GM19468 (cell line): ENCODE data around the gene CDC37L1.
A peak's percentile ranks its signal among the peaks of the same experiment; 100 is the strongest.

Source experiments
- ATAC-seq: cut with Tn5 transposase; IDR thresholded peaks from one replicate; pipeline ENCODE4 v1.9.1; 2021; ENCODE audit warnings: mild to moderate bottlenecking, moderate library complexity, moderate number of reproducible peaks; ENCODE audit not compliant: unreplicated experiment; ENCODE audit errors: extremely low read depth

Gene CDC37L1

GRCh38 chr9:4667681-4668080, 11.7 kb upstream of the CDC37L1 start:
- no peak for ATAC-seq

DNA sequence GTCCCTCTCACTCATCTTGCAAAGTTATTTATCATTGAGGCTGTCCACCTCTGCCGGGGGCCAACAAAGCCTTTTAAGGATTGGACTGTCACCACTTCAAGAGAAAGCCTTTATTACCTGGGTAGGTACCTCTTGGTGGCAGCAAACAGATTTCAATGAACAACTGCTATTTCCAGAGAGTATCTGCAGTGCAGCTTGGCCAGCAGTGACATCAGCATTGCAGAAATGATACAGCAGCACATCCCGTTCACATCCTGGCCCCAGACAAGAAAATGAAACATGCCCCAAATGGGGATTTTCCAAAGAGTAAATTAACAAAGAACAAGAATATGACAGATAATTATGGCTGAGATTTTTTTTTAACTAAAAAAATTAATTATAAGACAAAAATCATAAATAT, 10.8 kb upstream of the CDC37L1 start:
- ATAC-seq = no peak

- ATAC-seq = no peak
Observed at GRCh38 chr9:4669890-4670289, 9.5 kb upstream of the CDC37L1 start.

DNA sequence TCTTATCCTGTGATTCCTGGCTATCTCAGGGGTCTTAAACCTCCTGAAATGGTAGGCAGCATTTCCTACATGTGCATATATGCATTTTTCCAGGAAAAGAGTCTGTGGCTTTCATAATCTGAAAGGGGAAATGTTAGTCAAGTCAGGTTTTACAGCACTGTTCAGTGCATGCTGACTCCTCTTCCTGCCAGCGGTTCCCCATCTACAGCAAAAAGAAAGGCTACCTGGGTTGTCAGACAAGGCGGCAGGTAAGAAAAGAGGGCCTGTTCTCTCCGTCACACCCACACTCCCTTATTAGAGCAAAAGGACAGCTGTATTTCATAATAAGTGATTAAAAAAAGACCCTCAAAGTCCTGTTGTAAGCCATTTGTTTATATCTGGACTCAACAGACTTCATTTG, 8.8 kb upstream of the CDC37L1 start:
- no peak for ATAC-seq

- no peak for ATAC-seq
Observed at GRCh38 chr9:4671737-4672136, 7.6 kb upstream of the CDC37L1 start.

DNA sequence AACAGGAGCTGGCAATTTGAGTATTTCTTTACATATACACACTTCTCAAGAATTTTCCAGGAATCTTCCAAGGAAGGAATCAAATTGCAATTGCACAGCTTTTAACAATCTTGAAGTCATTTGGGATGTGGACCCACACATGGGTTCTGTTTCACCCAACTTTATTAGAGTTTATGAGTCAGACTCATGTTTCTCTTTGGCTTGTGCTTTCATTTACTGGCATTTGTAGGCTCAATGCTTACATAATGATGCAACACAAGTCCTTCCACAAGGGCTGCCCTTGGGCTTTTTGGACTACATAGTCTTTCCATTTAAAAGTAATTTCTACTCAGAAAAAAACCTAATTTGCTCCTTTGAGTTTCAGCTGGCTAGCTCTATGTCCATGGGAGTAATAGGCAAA, 4.6 kb upstream of the CDC37L1 start:
- no peak for ATAC-seq

DNA sequence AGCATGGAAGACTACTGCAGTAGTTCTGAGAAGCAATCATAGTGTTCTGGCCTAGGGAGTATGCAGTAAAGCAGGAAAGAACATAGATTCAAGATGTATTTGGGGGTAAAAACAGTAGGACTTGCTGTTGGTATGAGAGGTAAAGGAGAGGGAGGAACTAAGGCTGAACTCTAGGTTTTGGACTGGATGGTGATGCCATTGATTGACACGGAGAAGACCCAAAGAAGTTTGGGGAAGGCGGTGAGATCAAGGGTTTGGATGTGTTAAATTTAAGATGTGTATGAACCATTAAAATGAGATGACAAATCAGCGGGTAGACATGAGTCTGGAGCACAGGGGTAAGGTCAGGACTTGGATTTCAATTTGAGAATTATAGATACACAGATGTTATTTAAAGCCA, 2.0 kb upstream of the CDC37L1 start:
- ATAC-seq = no peak

DNA sequence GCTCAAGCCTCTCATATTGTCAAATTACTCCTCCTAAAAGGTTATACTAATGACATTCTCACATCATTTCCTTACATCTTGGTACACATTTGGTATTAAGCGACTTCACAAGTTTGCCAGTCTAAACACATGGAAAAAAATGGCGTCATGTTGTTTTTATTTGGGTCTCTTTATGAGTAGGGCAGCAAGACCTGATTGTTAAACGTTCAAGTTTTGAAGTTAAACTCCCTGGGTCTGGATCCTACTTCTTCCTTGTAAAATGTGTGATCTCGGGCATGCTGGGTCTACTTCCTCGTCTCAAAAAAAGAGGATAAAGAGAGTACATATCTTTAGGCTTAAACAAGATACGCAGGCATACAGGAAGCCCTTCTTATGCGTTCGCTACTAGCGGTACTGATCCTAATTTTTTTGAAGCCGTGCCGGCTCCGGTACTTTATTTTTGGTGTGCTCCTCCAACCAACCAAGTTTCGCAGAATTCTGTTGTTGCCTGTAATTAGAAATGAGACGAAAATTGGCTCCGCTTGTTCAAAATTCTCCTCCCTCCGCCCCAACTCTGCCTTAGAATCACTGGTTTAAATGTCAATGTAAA, 596 bp upstream of the CDC37L1 start:
- no peak for ATAC-seq

DNA sequence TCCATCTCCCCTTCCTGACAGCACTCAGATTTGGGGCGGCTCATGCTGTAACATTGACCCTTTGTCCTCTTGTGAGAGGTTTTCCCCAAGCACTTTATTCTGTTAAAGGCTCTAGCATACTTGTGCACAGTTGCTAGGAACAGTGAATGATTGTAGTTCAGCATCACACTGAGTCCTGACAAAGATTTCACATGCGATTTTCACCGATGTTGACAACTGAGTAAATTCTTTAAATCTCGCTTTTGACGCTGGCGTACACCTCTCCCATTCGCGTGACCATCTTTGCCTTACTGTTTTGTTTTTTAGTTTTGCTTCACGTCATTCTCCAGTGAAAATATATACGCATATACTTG, 780 bp downstream of the CDC37L1 start:
- no peak for ATAC-seq

DNA sequence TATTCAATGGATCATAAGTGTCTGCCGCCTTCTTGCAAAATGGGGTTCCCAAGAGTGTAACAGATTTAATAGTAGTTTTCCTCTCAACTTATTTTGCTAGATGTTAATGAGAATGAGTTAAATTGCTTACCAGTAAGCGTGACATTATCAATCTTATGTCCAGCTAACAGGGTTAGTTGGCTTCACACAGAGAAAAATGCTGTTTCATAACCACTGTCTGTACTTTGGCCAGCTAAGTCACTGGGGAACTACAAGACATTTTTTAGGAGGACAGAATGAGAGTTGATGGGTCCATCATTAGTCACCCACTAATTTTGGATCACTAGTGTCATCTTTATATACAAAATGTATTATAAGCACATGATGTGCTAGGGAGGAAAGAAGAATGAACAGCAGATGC, 1.4 kb downstream of the CDC37L1 start:
- no peak for ATAC-seq

- no peak for ATAC-seq
Observed at GRCh38 chr9:4684820-4685219, 5.5 kb downstream of the CDC37L1 start.

GRCh38 chr9:4686112-4686511, 6.7 kb downstream of the CDC37L1 start:
- ATAC-seq = no peak

- no peak for ATAC-seq
Observed at GRCh38 chr9:4686584-4686983, 7.2 kb downstream of the CDC37L1 start.

GRCh38 chr9:4689021-4689420, 9.7 kb downstream of the CDC37L1 start:
- no peak for ATAC-seq

GRCh38 chr9:4689687-4690104, 10.3 kb downstream of the CDC37L1 start:
- peak; percentile 34 for ATAC-seq

DNA sequence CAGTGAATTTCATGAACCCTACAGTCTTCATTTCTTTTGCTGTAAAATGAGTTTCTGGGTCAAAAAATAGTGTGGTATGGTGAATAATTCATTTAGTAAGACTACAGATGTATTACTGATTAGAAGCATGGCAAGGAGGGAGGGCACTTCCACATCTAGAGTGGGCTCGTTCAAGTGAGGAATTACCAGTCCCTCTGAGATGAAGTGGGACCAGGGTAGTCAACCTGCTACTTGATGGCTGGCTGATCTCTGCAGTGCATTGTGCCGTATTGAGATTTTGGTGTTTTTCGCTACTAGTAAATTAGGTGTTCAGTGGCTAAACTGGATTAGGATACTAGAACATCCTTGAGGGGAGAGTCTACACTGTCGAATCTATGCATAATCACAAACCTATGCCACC, 10.8 kb downstream of the CDC37L1 start:
- peak; percentile 47 for ATAC-seq

DNA sequence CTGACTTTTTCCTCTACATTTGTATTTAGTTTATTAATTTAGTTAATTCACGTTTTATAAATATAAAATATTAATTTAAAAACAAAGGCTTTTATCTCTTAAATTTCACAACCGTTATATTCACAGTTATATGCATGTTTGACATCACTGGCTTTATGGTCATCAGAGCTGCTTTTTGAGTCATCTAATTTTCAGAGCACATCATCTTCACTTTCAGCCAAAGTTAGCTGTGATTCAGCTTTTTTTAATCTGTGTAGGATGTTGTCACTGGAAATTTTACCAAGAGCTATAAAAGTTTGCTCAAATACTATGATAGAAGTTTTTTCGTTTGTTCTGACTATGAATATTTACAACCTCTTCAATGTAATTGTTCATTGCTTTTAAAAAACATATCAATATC, 12.4 kb downstream of the CDC37L1 start:
- no peak for ATAC-seq

GRCh38 chr9:4700091-4700490, 20.7 kb downstream of the CDC37L1 start:
- no peak for ATAC-seq

GRCh38 chr9:4700932-4701331, 21.6 kb downstream of the CDC37L1 start:
- no peak for ATAC-seq

DNA sequence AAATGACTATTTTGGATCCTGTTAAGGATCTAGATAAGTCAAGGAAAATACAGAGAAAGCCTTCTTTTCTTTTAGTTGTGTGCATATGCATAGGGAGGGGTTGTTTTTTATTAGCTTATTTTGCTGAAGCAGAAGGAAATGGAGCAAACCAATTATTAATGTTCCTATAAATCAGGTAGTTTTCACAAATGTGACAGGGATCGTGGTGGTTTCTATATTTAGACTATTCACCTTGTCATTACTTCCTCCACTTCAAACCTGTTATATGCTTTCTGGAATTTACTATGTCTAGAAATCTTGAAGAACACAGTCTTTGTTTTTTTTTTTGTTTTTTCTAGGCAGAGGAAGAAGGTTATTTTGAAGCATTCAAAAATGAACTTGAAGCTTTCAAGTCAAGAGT, 22.2 kb downstream of the CDC37L1 start:
- ATAC-seq = no peak

GRCh38 chr9:4704129-4704528, 24.8 kb downstream of the CDC37L1 start:
- no peak for ATAC-seq

DNA sequence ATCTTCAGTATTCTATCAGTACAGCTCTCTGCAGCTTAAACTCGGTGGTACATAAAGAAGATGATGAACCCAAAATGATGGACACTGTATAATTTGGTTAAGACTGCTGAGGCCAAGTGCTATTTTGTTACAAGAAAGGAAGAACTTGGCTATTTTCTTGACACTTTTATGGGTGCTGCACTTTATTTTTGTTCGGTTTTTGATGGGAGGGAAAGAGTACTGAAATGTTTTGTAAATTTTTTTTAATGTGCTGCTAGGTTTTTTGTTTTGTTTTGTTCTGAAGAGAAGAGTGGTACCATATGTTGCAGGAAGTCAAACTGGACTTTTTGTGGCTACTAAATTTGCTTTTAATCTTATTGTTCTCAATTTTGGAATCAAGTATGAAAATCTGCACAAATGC, 26.7 kb downstream of the CDC37L1 start:
- ATAC-seq = no peak
